Natural killer cell treated with Interleukin-12 subunit alpha and Interleukin-12 subunit beta and Interleukin-15 and Interleukin-18, amount 100 ng/mL, for 72 hours (primary cell): ENCODE measurements around the gene CLP1. TPM values are rescaled to one million over a fixed set of nuclear protein-coding genes. Genes with fewer than 3 reads are reported as not detected.
"Not testable (repeated sequence)": the region's sequence is repeated elsewhere in the genome, so short reads cannot be mapped to it uniquely, and the experiment has no call there.

Experiments used
- ATAC-seq, 2 donors: fragments of 150-1000 bp; cut with Tn5 transposase in 1 of 2; sonication (Bioruptor Pico), chemical (Tn5 transposase) in 1 of 2; 2 replicates each; pipeline ENCODE4 v1.10.0; 2021
- DNase-seq: peaks from one replicate; pipeline ENCODE4 v3.0.0; 2022; ENCODE audit warnings: low spot score
- H3K27ac Mint-ChIP-seq, 2 donors: 1 replicate in 1 of 2; 2 replicates in 1 of 2; pipeline ENCODE4 v1.8.0; 2022; ENCODE audit warnings: mixed read lengths in 2 of 2, mild to moderate bottlenecking in 1 of 2, moderate library complexity in 1 of 2
- H3K27me3 Mint-ChIP-seq, 2 donors: 1 replicate in 1 of 2; 2 replicates in 1 of 2; pipeline ENCODE4 v1.8.0; 2022; ENCODE audit warnings: mixed read lengths in 2 of 2
- H3K36me3 Mint-ChIP-seq: one replicate; pipeline ENCODE4 v1.8.0; 2022; ENCODE audit warnings: mixed read lengths
- H3K4me1 Mint-ChIP-seq, 2 donors: 1 replicate in 1 of 2; 2 replicates in 1 of 2; pipeline ENCODE4 v1.8.0; 2022; ENCODE audit warnings: low read depth in 2 of 2, mixed read lengths in 2 of 2, mild to moderate bottlenecking in 1 of 2
- H3K4me3 Mint-ChIP-seq: one replicate; pipeline ENCODE4 v1.8.0; 2022; ENCODE audit warnings: mixed read lengths
- H3K9me3 Mint-ChIP-seq: 2 replicates; pipeline ENCODE4 v1.8.0; 2022; ENCODE audit warnings: mixed read lengths
- total RNA-seq, 2 donors: library from RNA; stranded (reverse); gene quantifications; one replicate each; pipeline ENCODE4 v1.2.3, GENCODE V29; 2022

The CLP1 gene
- total RNA-seq, 2 donors from 2014 or later, result 16.5 to 23.0 TPM

DNA sequence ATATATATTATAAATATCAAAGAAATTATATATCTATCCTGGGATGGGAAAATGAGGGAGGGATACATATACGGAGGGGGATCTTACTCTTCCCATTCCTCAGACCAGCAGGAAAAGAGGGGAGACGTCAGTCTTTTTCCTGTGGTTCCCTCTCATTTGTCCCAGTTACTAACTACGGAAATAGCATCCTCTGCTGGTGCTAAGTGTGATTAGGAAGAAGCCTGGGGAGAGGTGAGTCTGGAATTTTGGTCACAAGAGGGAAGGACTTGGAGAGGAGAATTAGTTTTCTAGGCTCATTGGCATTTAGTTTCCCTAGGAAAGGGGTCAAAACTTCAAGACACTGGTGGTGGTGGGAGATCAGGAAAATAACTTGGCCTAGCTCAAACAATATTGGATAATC, 42.9 kb downstream of the CLP1 start:
- H3K4me1 Mint-ChIP-seq, result no peaks in the 10 kb centered on the region
- no peak for ATAC-seq
- no peak for DNase-seq
- no peaks in the 10 kb centered on the region for H3K9me3 Mint-ChIP-seq
- no peak overlapping the region for H3K27ac Mint-ChIP-seq
- H3K36me3 Mint-ChIP-seq, result peaks cover 41% of the 10 kb centered on the region
- H3K27me3 Mint-ChIP-seq, result no peaks in the 10 kb centered on the region
- H3K4me3 Mint-ChIP-seq, result no peak overlapping the region

DNA sequence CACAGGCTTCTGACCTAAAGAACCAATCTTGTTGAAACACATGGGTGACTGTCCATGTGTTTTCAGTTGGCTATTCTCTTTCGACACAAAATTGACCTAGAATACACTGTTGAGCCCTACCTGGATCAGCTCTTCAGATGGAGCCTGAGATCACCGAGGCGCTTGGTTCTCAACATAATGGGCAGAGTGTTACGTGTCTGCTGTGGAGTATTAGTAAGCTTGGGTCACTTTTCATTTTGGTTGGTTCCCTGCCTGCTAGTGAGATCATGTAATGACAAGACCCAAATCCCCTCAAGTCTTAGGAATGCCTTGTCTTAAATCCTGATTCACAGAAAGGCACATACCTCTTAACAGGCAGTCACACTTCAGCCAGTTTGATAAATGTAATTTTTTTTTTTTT, 45.8 kb downstream of the CLP1 start:
- ATAC-seq, result no peak
- Mint-ChIP-seq H3K4me1 (peaks cover 0 to 3% of the 10 kb centered on the region in 2 donors), H3K9me3 (no peaks in the 10 kb centered on the region), H3K4me3 (no peak overlapping the region), H3K27me3 (no peaks in the 10 kb centered on the region), H3K27ac (no peak overlapping the region), H3K36me3 (peaks cover 28% of the 10 kb centered on the region)
- no peak for DNase-seq

GRCh38 chr11:57704932-57705331, 47.4 kb downstream of the CLP1 start:
- H3K27ac Mint-ChIP-seq, result peak overlapping the region in 1 of 2 donors; percentile 1

DNA sequence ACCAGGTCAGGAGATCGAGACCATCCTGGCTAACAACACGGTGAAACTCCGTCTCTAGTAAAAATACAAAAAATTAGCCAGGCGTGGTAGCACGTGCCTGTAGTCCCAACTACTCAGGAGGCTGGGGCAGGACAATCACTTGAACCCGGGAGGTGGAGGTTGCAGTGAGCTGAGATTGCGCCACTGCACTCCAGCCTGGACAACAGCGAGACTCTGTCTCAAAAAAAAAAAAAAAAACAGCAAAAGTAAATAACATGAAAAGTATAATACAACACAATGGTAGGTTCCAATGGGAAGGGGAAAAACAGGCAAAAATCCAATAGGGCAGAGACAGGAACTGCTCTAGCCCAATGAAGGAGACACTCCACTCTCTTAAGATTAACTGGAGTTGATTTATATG, 47.9 kb downstream of the CLP1 start:
- H3K36me3 Mint-ChIP-seq, result peaks cover 14% of the 10 kb centered on the region
- peaks cover 12% of the 10 kb centered on the region in 2 donors for H3K4me1 Mint-ChIP-seq

More at GRCh38 chr11:57704932-57705331, 47.4 kb downstream of the CLP1 start:
- H3K4me1 Mint-ChIP-seq, result peaks cover 7 to 9% of the 10 kb centered on the region in 2 donors
- H3K9me3 Mint-ChIP-seq, result no peaks in the 10 kb centered on the region
- DNase-seq (no peak), ATAC-seq (no peak)
- peaks cover 18% of the 10 kb centered on the region for H3K36me3 Mint-ChIP-seq
- H3K4me3 Mint-ChIP-seq, result no peak overlapping the region
- H3K27me3 Mint-ChIP-seq, result no peaks in the 10 kb centered on the region

GRCh38 chr11:57709802-57710367, 52.3 kb downstream of the CLP1 start:
- DNase-seq (no peak), ATAC-seq (no peak)
- Mint-ChIP-seq H3K27ac (peak overlapping the region; percentile 33 to 56), H3K9me3 (no peaks in the 10 kb centered on the region), H3K27me3 (no peaks in the 10 kb centered on the region), H3K4me1 (peaks cover 34 to 41% of the 10 kb centered on the region in 2 donors), H3K4me3 (peak overlapping the region; percentile 3), H3K36me3 (peaks cover 5% of the 10 kb centered on the region)

More for the DNA sequence above, 47.9 kb downstream of the CLP1 start:
- not testable (repeated sequence) for ATAC-seq, H3K27me3 Mint-ChIP-seq, H3K27ac Mint-ChIP-seq, H3K4me3 Mint-ChIP-seq, H3K9me3 Mint-ChIP-seq, DNase-seq

Other genes starting within 250 kb of the CLP1 start
- gene SLC43A3, start 230.6 kb upstream of the CLP1 start, total RNA-seq, result 100 to 1,000 TPM in 1 of 2 donors, 10 to 100 TPM in 1; 86.9 to 308 TPM
- gene RTN4RL2, start 197.2 kb upstream of the CLP1 start, total RNA-seq, result not detected
- 10 to 100 TPM in 1 of 2 donors, 1 to 10 TPM in 1; 4.2 to 16.5 TPM for gene SLC43A1, start 142.1 kb upstream of the CLP1 start, total RNA-seq
- 100 to 1,000 TPM in 1 of 2 donors, 10 to 100 TPM in 1; 77.6 to 131 TPM for gene TIMM10, start 127.0 kb upstream of the CLP1 start, total RNA-seq
- not detected for gene SMTNL1, start 120.2 kb upstream of the CLP1 start, total RNA-seq
- gene UBE2L6, start 90.1 kb upstream of the CLP1 start, total RNA-seq, result 100 to 1,000 TPM in 1 of 2 donors, 10 to 100 TPM in 1; 87.8 to 101 TPM
- not detected for gene SERPING1, start 60.1 kb upstream of the CLP1 start, total RNA-seq
- gene YPEL4, start 7.8 kb upstream of the CLP1 start, total RNA-seq, result not detected
- gene ZDHHC5, start 10.4 kb downstream of the CLP1 start, total RNA-seq, result 10 to 100 TPM; 66.2 to 91.9 TPM
- 10 to 100 TPM in 1 of 2 donors, 1 to 10 TPM in 1; 7.0 to 17.0 TPM for gene MED19, start 54.5 kb downstream of the CLP1 start, total RNA-seq
- 10 to 100 TPM; 77.3 to 96.9 TPM for gene TMX2, start 54.8 kb downstream of the CLP1 start, total RNA-seq
- 100 to 1,000 TPM; 141 to 178 TPM for gene SELENOH, start 83.7 kb downstream of the CLP1 start, total RNA-seq
- not detected for gene BTBD18, start 94.1 kb downstream of the CLP1 start, total RNA-seq
- gene CTNND1, start 104.0 kb downstream of the CLP1 start, total RNA-seq, result 10 to 100 TPM in 1 of 2 donors, 1 to 10 TPM in 1; 9.2 to 10.6 TPM